DMS114 treated with DMSO at 0.1 percent for 48 hours (cell line): ENCODE results near the gene YAP1.

Source experiments
- DNase-seq: peaks from one replicate; lab custom pipeline; 2025; ENCODE audit not compliant: unreplicated experiment; lab: John Stamatoyannopoulos, UW

Gene YAP1

GRCh38 chr11:102116453-102117205, 6.4 kb downstream of the YAP1 start:
- DNase-seq: no peak

GRCh38 chr11:102117472-102118113, 7.3 kb downstream of the YAP1 start:
- DNase-seq: no peak

- no peak for DNase-seq
Measured at GRCh38 chr11:102118937-102119336, 8.7 kb downstream of the YAP1 start.

GRCh38 chr11:102119997-102120396, 9.8 kb downstream of the YAP1 start:
- no peak for DNase-seq

- DNase-seq: no peak
Measured at GRCh38 chr11:102120437-102120973, 10.3 kb downstream of the YAP1 start.

- no peak for DNase-seq
Measured at GRCh38 chr11:102121329-102121728, 11.1 kb downstream of the YAP1 start.

- DNase-seq: no peak
Measured at GRCh38 chr11:102134597-102134996, 24.4 kb downstream of the YAP1 start.

- no peak for DNase-seq
Measured at GRCh38 chr11:102135256-102135655, 25.0 kb downstream of the YAP1 start.

- no peak for DNase-seq
Measured at GRCh38 chr11:102138223-102138622, 28.0 kb downstream of the YAP1 start.

GRCh38 chr11:102138670-102139069, 28.4 kb downstream of the YAP1 start:
- no peak for DNase-seq

GRCh38 chr11:102139081-102139498, 28.8 kb downstream of the YAP1 start:
- DNase-seq: no peak

GRCh38 chr11:102142333-102142732, 32.1 kb downstream of the YAP1 start:
- DNase-seq: no peak

GRCh38 chr11:102143867-102144266, 33.6 kb downstream of the YAP1 start:
- DNase-seq: no peak

- DNase-seq: no peak
Measured at GRCh38 chr11:102144357-102145355, 34.4 kb downstream of the YAP1 start.

GRCh38 chr11:102147015-102147414, 36.8 kb downstream of the YAP1 start:
- DNase-seq: no peak

- no peak for DNase-seq
Measured at GRCh38 chr11:102147632-102148031, 37.4 kb downstream of the YAP1 start.

- DNase-seq: no peak
Measured at GRCh38 chr11:102148059-102148458, 37.8 kb downstream of the YAP1 start.

GRCh38 chr11:102151784-102152525, 41.7 kb downstream of the YAP1 start:
- no peak for DNase-seq

GRCh38 chr11:102153082-102153481, 42.8 kb downstream of the YAP1 start:
- no peak for DNase-seq

GRCh38 chr11:102154806-102155205, 44.6 kb downstream of the YAP1 start:
- no peak for DNase-seq
